H1 (cell line): ENCODE measurements around the gene PACSIN1. TPM values are rescaled to one million over a fixed set of nuclear protein-coding genes. Genes with fewer than 3 reads are reported as not detected.

Experiments used
- CTCF ChIA-PET: fragments of 300-600 bp; sonication (Branson Sonifier 250); formaldehyde crosslinking; loops from one replicate; lab custom pipeline; 2021; ENCODE audit not compliant: partially characterized antibody; lab: Charles Lee
- POLR2A ChIA-PET: fragments of 300-600 bp; sonication (Branson Sonifier 250); formaldehyde crosslinking; loops from one replicate; lab custom pipeline; 2021; ENCODE audit warnings: inconsistent platforms; ENCODE audit not compliant: partially characterized antibody; lab: Charles Lee
- DNase-seq, 2 experiments: peaks; one replicate each; pipeline versions ENCODE4 v3.0.0 to v3.0.0-alpha.2; 2010 to 2022; ENCODE audit warnings: low spot score in 2 of 2, low read depth in 1 of 2, mixed read lengths in 1 of 2
- FAIRE-seq: peaks from 2 replicates; lab custom pipeline; 2011; peaks lifted over from hg19 to GRCh38; lab: Jason Lieb, UNC
- H2AFZ ChIP-seq: 2 replicates; pipeline ENCODE4 v1.8.1; 2012; ENCODE audit warnings: low read length, inconsistent platforms
- H2AK5ac ChIP-seq: 2 replicates; pipeline ENCODE4 v1.6.1; 2013; ENCODE audit warnings: low read depth, low read length
- H2BK120ac ChIP-seq: replicated peaks from 2 replicates; pipeline ENCODE3; 2013; ENCODE audit warnings: low read depth, low read length, inconsistent platforms
- H2BK12ac ChIP-seq: 2 replicates; pipeline ENCODE4 v1.6.1; 2013; ENCODE audit warnings: low read depth, low read length
- H2BK15ac ChIP-seq: 2 replicates; pipeline ENCODE4 v1.6.1; 2013; ENCODE audit warnings: low read length
- H2BK20ac ChIP-seq: 2 replicates; pipeline ENCODE4 v1.6.1; 2013; ENCODE audit warnings: low read length
- H2BK5ac ChIP-seq: 2 replicates; pipeline ENCODE4 v1.6.1; 2013; ENCODE audit warnings: low read depth, low read length
- H3K14ac ChIP-seq: 2 replicates; pipeline ENCODE4 v1.6.1; 2013; ENCODE audit warnings: inconsistent platforms; ENCODE audit not compliant: insufficient read length
- H3K18ac ChIP-seq: 2 replicates; pipeline ENCODE4 v1.6.1; 2013; ENCODE audit warnings: low read length; ENCODE audit errors: extremely low read depth
- H3K23ac ChIP-seq: 2 replicates; pipeline ENCODE4 v1.6.1; 2013; ENCODE audit warnings: inconsistent platforms; ENCODE audit not compliant: insufficient read length
- H3K23me2 ChIP-seq: 2 replicates; pipeline ENCODE4 v1.6.1; 2013; ENCODE audit warnings: low read depth, low read length
- H3K27ac ChIP-seq: 2 replicates; pipeline ENCODE4 v1.6.1; 2011; ENCODE audit warnings: low read depth, low read length, inconsistent platforms
- H3K27me3 ChIP-seq, 4 experiments: replicated peaks in 1 of 4; 1 replicate in 1 of 4; 2 replicates in 3 of 4; pipeline versions ENCODE4 v1.6.1 to v1.8.1; 2011 to 2013; ENCODE audit warnings: low read length in 3 of 4, mild to moderate bottlenecking in 3 of 4, inconsistent platforms in 2 of 4, mixed read lengths in 2 of 4, moderate library complexity in 1 of 4; ENCODE audit not compliant: control insufficient read depth in 3 of 4, insufficient read depth in 3 of 4; ENCODE audit errors: extremely low read depth in 1 of 4
- H3K36me3 ChIP-seq, 4 experiments: 2 replicates each; pipeline versions ENCODE4 v1.6.1 to v1.8.1; 2011 to 2013; ENCODE audit warnings: mild to moderate bottlenecking in 4 of 4, low read length in 3 of 4, moderate library complexity in 2 of 4, control low read depth in 1 of 4, inconsistent platforms in 1 of 4; ENCODE audit not compliant: insufficient read depth in 4 of 4, control insufficient read depth in 2 of 4
- H3K4ac ChIP-seq: replicated peaks from 2 replicates; pipeline ENCODE3; 2013; ENCODE audit warnings: low read length, low read depth, mixed read lengths, inconsistent platforms; ENCODE audit not compliant: insufficient read length
- H3K4me1 ChIP-seq, 4 experiments: replicated peaks in 1 of 4; 1 replicate in 1 of 4; 2 replicates in 3 of 4; pipeline versions ENCODE4 v1.6.1 to v1.8.1; 2011 to 2013; ENCODE audit warnings: low read length in 3 of 4, inconsistent platforms in 2 of 4, mixed read lengths in 1 of 4; ENCODE audit not compliant: insufficient read depth in 4 of 4, control insufficient read depth in 3 of 4
- H3K4me2 ChIP-seq, 2 experiments: 2 replicates each; pipeline versions ENCODE4 v1.6.1 to v1.8.1; 2011 to 2013; ENCODE audit warnings: low read depth in 2 of 2, low read length in 2 of 2, control low read depth in 1 of 2, inconsistent platforms in 1 of 2, mild to moderate bottlenecking in 1 of 2; ENCODE audit not compliant: insufficient read depth in 1 of 2
- H3K4me3 ChIP-seq, 4 experiments: fragments of 200-600, 300-600 bp in 1 of 4; sonication (generic), shearing (Covaris generic), sonication (Bioruptor Twin) in 1 of 4; 2 replicates each; pipeline versions ENCODE4 v1.5.1 to v1.8.1; 2011 to 2016; ENCODE audit warnings: low read length in 4 of 4, low read depth in 3 of 4, control low read depth in 2 of 4, inconsistent platforms in 2 of 4, mild to moderate bottlenecking in 2 of 4, mixed read lengths in 1 of 4, moderate library complexity in 1 of 4; ENCODE audit not compliant: insufficient read depth in 2 of 4; ENCODE audit errors: extremely low read depth in 1 of 4
- H3K56ac ChIP-seq: replicated peaks from 2 replicates; pipeline ENCODE3; 2013; ENCODE audit warnings: low read depth, mild to moderate bottlenecking, mixed read lengths, low read length, inconsistent platforms; ENCODE audit not compliant: insufficient read length
- H3K79me1 ChIP-seq: 2 replicates; pipeline ENCODE4 v1.6.1; 2013; ENCODE audit warnings: low read depth, low read length, control low read depth
- H3K79me2 ChIP-seq, 2 experiments: 2 replicates each; pipeline versions ENCODE4 v1.6.1 to v1.8.1; 2012 to 2013; ENCODE audit warnings: low read length in 2 of 2, mild to moderate bottlenecking in 2 of 2, inconsistent platforms in 1 of 2; ENCODE audit not compliant: insufficient read depth in 2 of 2, control insufficient read depth in 1 of 2
- H3K9ac ChIP-seq, 4 experiments: replicated peaks in 1 of 4; 1 replicate in 1 of 4; 2 replicates in 3 of 4; pipeline versions ENCODE4 v1.6.1 to v1.8.1; 2011 to 2013; ENCODE audit warnings: low read depth in 3 of 4, low read length in 3 of 4, control low read depth in 2 of 4, mild to moderate bottlenecking in 2 of 4, moderate library complexity in 2 of 4, inconsistent platforms in 1 of 4; ENCODE audit errors: extremely low read depth in 1 of 4
- H3K9me3 ChIP-seq, 2 experiments: 2 replicates each; pipeline versions ENCODE4 v1.6.1 to v1.8.1; 2012 to 2013; ENCODE audit warnings: mild to moderate bottlenecking in 2 of 2, moderate library complexity in 2 of 2, control low read depth in 1 of 2, inconsistent platforms in 1 of 2, low read depth in 1 of 2, low read length in 1 of 2, mixed read lengths in 1 of 2; ENCODE audit not compliant: insufficient read depth in 2 of 2
- H4K20me1 ChIP-seq, 2 experiments: replicated peaks in 1 of 2; 2 replicates each; pipeline versions ENCODE3 to v1.8.1; 2011 to 2013; ENCODE audit warnings: inconsistent platforms in 2 of 2, low read length in 2 of 2, mild to moderate bottlenecking in 1 of 2; ENCODE audit not compliant: insufficient read depth in 2 of 2, control insufficient read depth in 1 of 2
- H4K5ac ChIP-seq: 2 replicates; pipeline ENCODE4 v1.6.1; 2013; ENCODE audit warnings: low read length, low read depth, mixed read lengths, inconsistent platforms; ENCODE audit not compliant: insufficient read length
- H4K8ac ChIP-seq: 2 replicates; pipeline ENCODE4 v1.8.0; 2013; ENCODE audit warnings: mild to moderate bottlenecking, moderate library complexity, low read length, inconsistent platforms; ENCODE audit not compliant: insufficient read depth; ENCODE audit errors: extremely low read depth
- H4K91ac ChIP-seq: replicated peaks from 2 replicates; pipeline ENCODE3; 2013; ENCODE audit warnings: low read length, mixed read lengths, inconsistent platforms; ENCODE audit not compliant: insufficient read length
- ASH2L ChIP-seq: fragments of 200-600, 300-600 bp; sonication (generic); IDR thresholded peaks from one replicate; pipeline ENCODE4 v1.7.1; 2017; ENCODE audit warnings: low read length
- EZH2 ChIP-seq: fragments of 200-600 bp; sonication (generic); IDR thresholded peaks from 2 replicates; pipeline ENCODE4 v1.7.1; 2012; ENCODE audit warnings: low read depth, mild to moderate bottlenecking, moderate library complexity, low read length, inconsistent platforms; ENCODE audit not compliant: severe bottlenecking
- KDM1A ChIP-seq: fragments of 200-600, 300-600 bp; sonication (generic); IDR thresholded peaks from 2 replicates; pipeline ENCODE4 v1.7.1; 2016; ENCODE audit warnings: mild to moderate bottlenecking, low read length, borderline replicate concordance
- MAFK ChIP-seq: IDR thresholded peaks from 2 replicates; pipeline ENCODE4 v1.6.1; 2012; ENCODE audit warnings: low read depth, mild to moderate bottlenecking, improper control_type of control experiment, low read length
- PHF8 ChIP-seq: fragments of 200-600 bp; sonication (generic); conservative IDR thresholded peaks from 2 replicates; pipeline ENCODE4 v1.7.1; 2012; ENCODE audit warnings: low read depth, mild to moderate bottlenecking, inconsistent platforms, low read length, moderate library complexity
- RAD21 ChIP-seq, 2 experiments: IDR thresholded peaks in 1 of 2; conservative IDR thresholded peaks in 1 of 2; 2 replicates each; pipeline ENCODE4 v1.6.1; 2011; ENCODE audit warnings: low read depth in 2 of 2, low read length in 2 of 2, improper control_type of control experiment in 1 of 2, inconsistent platforms in 1 of 2, mild to moderate bottlenecking in 1 of 2, moderate library complexity in 1 of 2
- RFX5 ChIP-seq: IDR thresholded peaks from 2 replicates; pipeline ENCODE4 v1.6.1; 2011; ENCODE audit warnings: low read depth, low read length, improper control_type of control experiment, borderline replicate concordance
- SP2 ChIP-seq: IDR thresholded peaks from 2 replicates; pipeline ENCODE4 v1.6.1; 2012; ENCODE audit warnings: mild to moderate bottlenecking, low read length, inconsistent platforms
- WGBS, 2 experiments: shearing (Covaris generic) in 1 of 2; methylation state at CpG; one replicate each; pipeline versions ENCODE4 v1.1.6 to v1.1.7; 2013 to 2015; ENCODE audit warnings: low lambda C conversion rate in 2 of 2, mixed read lengths in 2 of 2, inconsistent platforms in 1 of 2, low coverage in 1 of 2, missing lambda C conversion rate in 1 of 2; ENCODE audit not compliant: insufficient replicate concordance in 2 of 2, insufficient coverage in 1 of 2, insufficient read length in 1 of 2; ENCODE audit errors: extremely low coverage in 1 of 2, missing lambda C conversion rate in 1 of 2; 5-methylcytosine and 5-hydroxymethylcytosine counted together
- polyA plus RNA-seq, 7 experiments: library from polyadenylated mRNA; depleted of rRNA in 3 of 7; stranded (reverse) in 5 of 7; unstranded in 2 of 7; fragments of >200 nt in 5 of 7; fragments of 200-250 nt in 2 of 7; gene quantifications; 1 replicate in 5 of 7; 2 replicates in 1 of 7; 4 replicates in 1 of 7; pipeline versions ENCODE4 v1.2.1 to v1.2.3, GENCODE V29; 2011 to 2013; ENCODE audit warnings: missing spikeins in 2 of 7, mixed read lengths in 2 of 7
- total RNA-seq: library from RNA; stranded (reverse); fragmentation: NEBNext Ultra II Directional; extraction: Animal tissue kit (Norgen Biotek cat#: 25700); gene quantifications from 2 replicates; pipeline ENCODE4 v1.2.1, GENCODE V29; 2021
- TF ChIP-seq, protein P1 (sequence below): IDR thresholded peaks from 2 replicates; pipeline ENCODE4 v1.6.1; 2012; ENCODE audit warnings: inconsistent platforms
- TF ChIP-seq, protein P2 (sequence below): IDR thresholded peaks from 2 replicates; pipeline ENCODE4 v1.6.1; 2012; ENCODE audit warnings: low read length, inconsistent platforms

Gene PACSIN1
- total and polyA plus RNA-seq, 2 of the 8 experiments (the other 6 are each of a cell fraction or from before 2014, with no cell fraction given) = 5.9 to 11.1 TPM

DNA sequence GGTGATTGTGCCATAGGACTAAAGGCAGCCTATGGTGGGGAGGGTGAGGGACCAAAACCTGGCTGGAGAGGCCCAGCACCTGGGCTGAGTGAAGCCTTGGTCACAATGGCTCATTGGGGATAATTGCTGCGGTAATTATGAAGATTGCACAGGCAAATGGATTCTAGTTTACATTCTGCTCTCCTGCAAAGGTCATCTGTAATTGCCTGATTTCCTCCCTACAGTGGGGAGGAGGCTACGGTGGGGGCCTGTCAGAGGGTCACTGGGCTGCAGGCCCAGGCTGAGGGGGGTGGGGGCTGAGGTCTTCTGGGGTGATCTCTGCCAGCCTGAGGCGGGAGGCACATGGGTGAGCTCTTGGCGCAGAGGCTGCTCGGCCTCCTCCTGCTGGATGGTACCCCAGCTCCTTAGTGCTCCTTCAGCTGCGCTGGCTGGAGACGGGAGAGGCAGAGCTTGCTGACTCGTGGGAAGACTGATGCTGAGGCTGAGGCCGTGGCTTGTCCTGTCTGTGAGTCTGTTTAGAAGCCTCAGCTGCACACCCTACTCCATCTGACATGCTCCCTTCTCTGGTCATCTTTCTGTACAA, 30.3 kb downstream of the PACSIN1 start:
- H3K56ac ChIP-seq = no peak overlapping the region
- POLR2A ChIA-PET = interaction anchor here (0.6 to 1.4 kb wide), 3 partner anchors 19 to 105 kb away, joined by 3 read pairs; no protein-coding TSS in a partner anchor

More for the DNA sequence above, 30.3 kb downstream of the PACSIN1 start:
- Histone ChIP-seq H3K4me2 (no peak overlapping the region), H4K8ac (no peak overlapping the region), H3K36me3 (no peaks in the 10 kb centered on the region), H3K4me1 (peaks cover 0 to 2% (median 0%) of the 10 kb centered on the region in 4 experiments; a peak in 1 of 7 replicates), H2AK5ac (no peak overlapping the region), H3K79me2 (no peaks in the 10 kb centered on the region), H2BK20ac (no peak overlapping the region), H3K9me3 (peaks cover 5 to 7% of the 10 kb centered on the region in 2 experiments), H3K4ac (no peak overlapping the region), H2BK5ac (no peak overlapping the region), H3K18ac (no peak overlapping the region), H3K23me2 (no peaks in the 10 kb centered on the region), H2BK12ac (no peak overlapping the region), H2BK15ac (no peak overlapping the region), H3K27me3 (no peaks in the 10 kb centered on the region; a peak in 1 of 7 replicates), H3K9ac (no peak overlapping the region), H2BK120ac (no peak overlapping the region), H3K79me1 (no peaks in the 10 kb centered on the region), H4K20me1 (no peaks in the 10 kb centered on the region), H4K91ac (no peak overlapping the region), H4K5ac (no peak overlapping the region), H2AFZ (no peak overlapping the region), H3K23ac (no peak overlapping the region), H3K27ac (no peak overlapping the region), H3K4me3 (no peak overlapping the region), H3K14ac (no peak overlapping the region)
- no peak for TF ChIP-seq PHF8
- TF ChIP-seq RFX5 = no peak
- TF ChIP-seq, protein P1, sequence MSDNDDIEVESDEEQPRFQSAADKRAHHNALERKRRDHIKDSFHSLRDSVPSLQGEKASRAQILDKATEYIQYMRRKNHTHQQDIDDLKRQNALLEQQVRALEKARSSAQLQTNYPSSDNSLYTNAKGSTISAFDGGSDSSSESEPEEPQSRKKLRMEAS = no peak
- no peak for TF ChIP-seq MAFK
- no peak for TF ChIP-seq RAD21 (IDR thresholded peaks at IDR 0.05 in 1 of 2, conservative IDR thresholded peaks at IDR 0.05 in 1 of 2; ENCODE audit: low read depth in 2 of 2, low read length in 2 of 2)
- TF ChIP-seq EZH2 = no peak
- TF ChIP-seq, protein P2, sequence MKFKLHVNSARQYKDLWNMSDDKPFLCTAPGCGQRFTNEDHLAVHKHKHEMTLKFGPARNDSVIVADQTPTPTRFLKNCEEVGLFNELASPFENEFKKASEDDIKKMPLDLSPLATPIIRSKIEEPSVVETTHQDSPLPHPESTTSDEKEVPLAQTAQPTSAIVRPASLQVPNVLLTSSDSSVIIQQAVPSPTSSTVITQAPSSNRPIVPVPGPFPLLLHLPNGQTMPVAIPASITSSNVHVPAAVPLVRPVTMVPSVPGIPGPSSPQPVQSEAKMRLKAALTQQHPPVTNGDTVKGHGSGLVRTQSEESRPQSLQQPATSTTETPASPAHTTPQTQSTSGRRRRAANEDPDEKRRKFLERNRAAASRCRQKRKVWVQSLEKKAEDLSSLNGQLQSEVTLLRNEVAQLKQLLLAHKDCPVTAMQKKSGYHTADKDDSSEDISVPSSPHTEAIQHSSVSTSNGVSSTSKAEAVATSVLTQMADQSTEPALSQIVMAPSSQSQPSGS = no peak
- no peak for TF ChIP-seq SP2
- no peak for TF ChIP-seq ASH2L
- no peak for TF ChIP-seq KDM1A
- FAIRE-seq (no peak), DNase-seq (no peak)
- CTCF ChIA-PET = interaction anchor here (0.7 to 1.1 kb wide), 3 partner anchors 21 to 224 kb away, joined by 3 to 5 read pairs (median 3); no protein-coding TSS in a partner anchor
- 69% methylated on average over 9 of the region's 9 CpGs; no CpG with 5 or more reads in 1 of the 2 experiments for WGBS, 2 experiments
